GM12892 (cell line): Measurements from ENCODE around the gene ABLIM3.

Experiments used
- POLR2A ChIP-seq: IDR thresholded peaks from 2 replicates; pipeline ENCODE4 v1.6.1; 2011; ENCODE audit warnings: low read depth, low read length, control low read depth
- TAF1 ChIP-seq: IDR thresholded peaks from 2 replicates; pipeline ENCODE4 v1.6.1; 2011; ENCODE audit warnings: low read depth, mild to moderate bottlenecking, control low read depth, low read length, borderline replicate concordance

GRCh38 chr5:149152317-149152746, 11.0 kb downstream of the ABLIM3 start:
- no peak for TF ChIP-seq TAF1
- TF ChIP-seq POLR2A = no peak
